Naive thymus-derived CD8-positive, alpha-beta T cell (primary cell): ENCODE data around the gene ARPIN. TPM values are rescaled to one million over a fixed set of nuclear protein-coding genes. Genes with fewer than 3 reads are reported as not detected.

Experiments used
- ATAC-seq, 2 donors: fragments of 150-1000 bp; cut with Tn5 transposase in 1 of 2; sonication (Bioruptor Pico), chemical (Tn5 transposase) in 1 of 2; 1 replicate in 1 of 2; 2 replicates in 1 of 2; pipeline ENCODE4 v1.10.0; 2021; ENCODE audit warnings: mild to moderate bottlenecking in 2 of 2, moderate library complexity in 2 of 2
- POLR2A ChIA-PET: fragments of 350-600 bp; sonication (Branson Sonifier 250); formaldehyde crosslinking; loops from one replicate; lab custom pipeline; 2021; ENCODE audit warnings: antibody characterized with exemption; lab: Charles Lee
- DNase-seq, 10 donors: peaks; one replicate each; pipeline versions ENCODE4 v3.0.0 to v3.0.0-alpha.2; 2020 to 2022
- H3K27ac Mint-ChIP-seq, 10 donors: one replicate each; pipeline ENCODE4 v1.8.0; 2020 to 2022; ENCODE audit warnings: mild to moderate bottlenecking in 10 of 10, mixed read lengths in 10 of 10, moderate library complexity in 4 of 10, inconsistent platforms in 1 of 10
- H3K27me3 Mint-ChIP-seq, 5 donors: one replicate each; pipeline ENCODE4 v1.8.0; 2021 to 2022; ENCODE audit warnings: mixed read lengths in 5 of 5
- H3K36me3 Mint-ChIP-seq, 3 donors: one replicate each; pipeline ENCODE4 v1.8.0; 2020 to 2022; ENCODE audit warnings: mixed read lengths in 3 of 3, mild to moderate bottlenecking in 2 of 3, inconsistent platforms in 1 of 3
- H3K4me1 Mint-ChIP-seq, 4 donors: one replicate each; pipeline ENCODE4 v1.8.0; 2021 to 2022; ENCODE audit warnings: mixed read lengths in 4 of 4
- H3K4me3 Mint-ChIP-seq, 10 donors: one replicate each; pipeline ENCODE4 v1.8.0; 2020 to 2022; ENCODE audit warnings: mild to moderate bottlenecking in 10 of 10, mixed read lengths in 10 of 10, moderate library complexity in 6 of 10, inconsistent platforms in 1 of 10
- H3K9me3 Mint-ChIP-seq, 9 donors: one replicate each; pipeline ENCODE4 v1.8.0; 2020 to 2022; ENCODE audit warnings: mixed read lengths in 9 of 9, mild to moderate bottlenecking in 3 of 9, inconsistent platforms in 1 of 9, moderate library complexity in 1 of 9
- polyA plus RNA-seq, 3 donors: library from polyadenylated mRNA; unstranded; fragments of 300-500 nt; fragmentation: Illumina TruSeq; gene quantifications; one replicate each; pipeline ENCODE4 v1.2.3, GENCODE V29; 2021
- total RNA-seq, 8 experiments: library from RNA in 2 of 8; stranded (reverse) in 2 of 8; gene quantifications; one replicate each; pipeline ENCODE4 v1.2.3 and lab custom pipeline; 2021 to 2026

Gene ARPIN
- total and polyA plus RNA-seq, 5 experiments from 2014 or later: 0.14 TPM; not detected in 4

GRCh38 chr15:89936786-89937265 lies 24.1 kb upstream of the ARPIN start:
- no peak for DNase-seq
- Mint-ChIP-seq H3K36me3 (no peaks in the 10 kb centered on the region), H3K4me3 (no peak overlapping the region), H3K9me3 (no peaks in the 10 kb centered on the region), H3K27me3 (peaks cover 0 to 6% (median 4%) of the 10 kb centered on the region in 5 donors), H3K4me1 (peaks cover 13 to 29% (median 23%) of the 10 kb centered on the region in 4 donors), H3K27ac (no peak overlapping the region)
- POLR2A ChIA-PET: no interaction called here
- ATAC-seq: no peak

GRCh38 chr15:89936051-89936785 lies 23.5 kb upstream of the ARPIN start:
- POLR2A ChIA-PET: interaction anchor here (0.6 to 0.7 kb wide), 2 partner anchors 21 to 904 kb away, joined by 3 to 4 read pairs; no protein-coding TSS in a partner anchor
- peak overlapping the region in 3 of 10 donors; percentile 1 to 29 (median 23) for H3K4me3 Mint-ChIP-seq
- peaks cover 13 to 29% (median 23%) of the 10 kb centered on the region in 4 donors for H3K4me1 Mint-ChIP-seq

GRCh38 chr15:89932880-89933279 lies 20.1 kb upstream of the ARPIN start:
- peaks cover 0 to 4% (median 3%) of the 10 kb centered on the region in 5 donors for H3K27me3 Mint-ChIP-seq
- DNase-seq (no peak), ATAC-seq (no peak)
- POLR2A ChIA-PET: no interaction called here
- no peaks in the 10 kb centered on the region for H3K9me3 Mint-ChIP-seq
- no peak overlapping the region for H3K4me3 Mint-ChIP-seq
- peaks cover 12 to 24% (median 19%) of the 10 kb centered on the region in 4 donors for H3K4me1 Mint-ChIP-seq
- no peaks in the 10 kb centered on the region for H3K36me3 Mint-ChIP-seq
- H3K27ac Mint-ChIP-seq: no peak overlapping the region

More at GRCh38 chr15:89936051-89936785, 23.5 kb upstream of the ARPIN start:
- Mint-ChIP-seq H3K36me3 (no peaks in the 10 kb centered on the region), H3K9me3 (no peaks in the 10 kb centered on the region), H3K27ac (peak overlapping the region in 5 of 10 donors; percentile 2 to 60 (median 5)), H3K27me3 (peaks cover 0 to 8% (median 4%) of the 10 kb centered on the region in 5 donors)
- peak; percentile 87 to 97 for ATAC-seq
- DNase-seq: peak in 4 of 10 donors; percentile 20 to 49 (median 36)

GRCh38 chr15:89928421-89928820 lies 15.7 kb upstream of the ARPIN start:
- H3K9me3 Mint-ChIP-seq: no peaks in the 10 kb centered on the region
- H3K27me3 Mint-ChIP-seq: peaks cover 0 to 3% (median 0%) of the 10 kb centered on the region in 5 donors
- POLR2A ChIA-PET: interaction anchor here (0.7 kb wide), 1 partner anchor 164 kb away, joined by 4 read pairs; no protein-coding TSS in a partner anchor
- no peak overlapping the region for H3K4me3 Mint-ChIP-seq
- DNase-seq (no peak), ATAC-seq (no peak)
- no peak overlapping the region for H3K27ac Mint-ChIP-seq
- no peaks in the 10 kb centered on the region for H3K4me1 Mint-ChIP-seq
- H3K36me3 Mint-ChIP-seq: no peaks in the 10 kb centered on the region

- no peak for ATAC-seq
- Mint-ChIP-seq H3K27me3 (peaks cover 0 to 1% (median 0%) of the 10 kb centered on the region in 5 donors), H3K9me3 (no peaks in the 10 kb centered on the region), H3K36me3 (no peaks in the 10 kb centered on the region), H3K4me1 (no peaks in the 10 kb centered on the region), H3K4me3 (no peak overlapping the region), H3K27ac (no peak overlapping the region)
- no peak for DNase-seq
- POLR2A ChIA-PET: no interaction called here
Measured at GRCh38 chr15:89926158-89926557, 13.4 kb upstream of the ARPIN start.

- POLR2A ChIA-PET: interaction anchor here (0.7 kb wide), 1 partner anchor 14 kb away, joined by 6 read pairs; no protein-coding TSS in a partner anchor
- peaks cover 8 to 24% (median 21%) of the 10 kb centered on the region in 5 donors for H3K27me3 Mint-ChIP-seq
- H3K9me3 Mint-ChIP-seq: no peaks in the 10 kb centered on the region
- peaks cover 0 to 7% (median 2%) of the 10 kb centered on the region in 4 donors for H3K4me1 Mint-ChIP-seq
- DNase-seq: no peak
- H3K36me3 Mint-ChIP-seq: peaks cover 0 to 3% (median 0%) of the 10 kb centered on the region in 3 donors
- H3K27ac Mint-ChIP-seq: no peak overlapping the region
- no peak for ATAC-seq
- no peak overlapping the region for H3K4me3 Mint-ChIP-seq
Measured at GRCh38 chr15:89917442-89918101, 4.8 kb upstream of the ARPIN start.

- H3K4me1 Mint-ChIP-seq: peaks cover 0 to 11% (median 4%) of the 10 kb centered on the region in 4 donors
- H3K36me3 Mint-ChIP-seq: peaks cover 0 to 3% (median 0%) of the 10 kb centered on the region in 3 donors
- ATAC-seq (no peak), DNase-seq (no peak)
- no peaks in the 10 kb centered on the region for H3K9me3 Mint-ChIP-seq
- H3K27me3 Mint-ChIP-seq: peaks cover 11 to 32% (median 26%) of the 10 kb centered on the region in 5 donors
- POLR2A ChIA-PET: no interaction called here
- no peak overlapping the region for H3K27ac Mint-ChIP-seq
- no peak overlapping the region for H3K4me3 Mint-ChIP-seq
Measured at GRCh38 chr15:89916660-89917059, 3.9 kb upstream of the ARPIN start.

- peak overlapping the region in 9 of 10 donors; percentile 25 to 69 (median 52) for H3K4me3 Mint-ChIP-seq
- H3K36me3 Mint-ChIP-seq: peaks cover 0 to 3% (median 0%) of the 10 kb centered on the region in 3 donors
- H3K27me3 Mint-ChIP-seq: peaks cover 13 to 56% (median 38%) of the 10 kb centered on the region in 5 donors
- H3K9me3 Mint-ChIP-seq: no peaks in the 10 kb centered on the region
- POLR2A ChIA-PET: no interaction called here
- no peak for DNase-seq
- no peak for ATAC-seq
- H3K4me1 Mint-ChIP-seq: peaks cover 0 to 16% (median 10%) of the 10 kb centered on the region in 4 donors
- no peak overlapping the region for H3K27ac Mint-ChIP-seq
Measured at GRCh38 chr15:89912145-89912673, 543 bp downstream of the ARPIN start.

GRCh38 chr15:89910891-89911626 lies 1.7 kb downstream of the ARPIN start:
- peak overlapping the region in 3 of 10 donors; percentile 19 to 64 (median 36) for H3K4me3 Mint-ChIP-seq
- H3K4me1 Mint-ChIP-seq: peaks cover 0 to 16% (median 10%) of the 10 kb centered on the region in 4 donors
- peaks cover 0 to 3% (median 0%) of the 10 kb centered on the region in 3 donors for H3K36me3 Mint-ChIP-seq
- ATAC-seq (no peak), DNase-seq (no peak)
- H3K27me3 Mint-ChIP-seq: peaks cover 13 to 62% (median 36%) of the 10 kb centered on the region in 5 donors
- H3K27ac Mint-ChIP-seq: no peak overlapping the region
- POLR2A ChIA-PET: interaction anchor here (0.5 kb wide), 1 partner anchor 392 kb away, joined by 4 read pairs; no protein-coding TSS in a partner anchor
- no peaks in the 10 kb centered on the region for H3K9me3 Mint-ChIP-seq

- Mint-ChIP-seq H3K9me3 (no peaks in the 10 kb centered on the region), H3K4me3 (no peak overlapping the region), H3K36me3 (peaks cover 0 to under 1% (median 0%) of the 10 kb centered on the region in 3 donors), H3K4me1 (peaks cover 0 to 16% (median 10%) of the 10 kb centered on the region in 4 donors), H3K27me3 (peaks cover 10 to 66% (median 38%) of the 10 kb centered on the region in 5 donors), H3K27ac (peak overlapping the region in 1 of 10 donors; percentile 34)
- no peak for DNase-seq
- ATAC-seq: no peak
- POLR2A ChIA-PET: no interaction called here
Measured at GRCh38 chr15:89909611-89910010, 3.1 kb downstream of the ARPIN start.

GRCh38 chr15:89908226-89908625 lies 4.5 kb downstream of the ARPIN start:
- H3K9me3 Mint-ChIP-seq: no peaks in the 10 kb centered on the region
- no peak overlapping the region for H3K27ac Mint-ChIP-seq
- H3K36me3 Mint-ChIP-seq: no peaks in the 10 kb centered on the region
- no peak for DNase-seq
- POLR2A ChIA-PET: no interaction called here
- H3K27me3 Mint-ChIP-seq: peaks cover 7 to 52% (median 33%) of the 10 kb centered on the region in 5 donors
- peaks cover 0 to 13% (median 10%) of the 10 kb centered on the region in 4 donors for H3K4me1 Mint-ChIP-seq
- no peak overlapping the region for H3K4me3 Mint-ChIP-seq
- ATAC-seq: peak in 1 of 2 donors; percentile 40

GRCh38 chr15:89907289-89907688 lies 5.5 kb downstream of the ARPIN start:
- Mint-ChIP-seq H3K4me3 (no peak overlapping the region), H3K27ac (no peak overlapping the region), H3K36me3 (no peaks in the 10 kb centered on the region), H3K9me3 (no peaks in the 10 kb centered on the region), H3K27me3 (peaks cover 7 to 48% (median 29%) of the 10 kb centered on the region in 5 donors), H3K4me1 (peaks cover 0 to 9% (median 8%) of the 10 kb centered on the region in 4 donors)
- no peak for DNase-seq
- no peak for ATAC-seq
- POLR2A ChIA-PET: no interaction called here
